GM19239 (cell line): ENCODE results near the gene ITGB8.
"Not testable (repeated sequence)": the region's sequence is repeated elsewhere in the genome, so short reads cannot be mapped to it uniquely, and the experiment has no call there.

ENCODE experiments used
- DNase-seq: peaks from one replicate; pipeline ENCODE4 v3.0.0; 2011; ENCODE audit warnings: low spot score; ENCODE audit not compliant: insufficient read length
- FAIRE-seq: peaks from 2 replicates; lab custom pipeline; 2011; peaks lifted over from hg19 to GRCh38; lab: Jason Lieb, UNC

ITGB8 gene

DNA sequence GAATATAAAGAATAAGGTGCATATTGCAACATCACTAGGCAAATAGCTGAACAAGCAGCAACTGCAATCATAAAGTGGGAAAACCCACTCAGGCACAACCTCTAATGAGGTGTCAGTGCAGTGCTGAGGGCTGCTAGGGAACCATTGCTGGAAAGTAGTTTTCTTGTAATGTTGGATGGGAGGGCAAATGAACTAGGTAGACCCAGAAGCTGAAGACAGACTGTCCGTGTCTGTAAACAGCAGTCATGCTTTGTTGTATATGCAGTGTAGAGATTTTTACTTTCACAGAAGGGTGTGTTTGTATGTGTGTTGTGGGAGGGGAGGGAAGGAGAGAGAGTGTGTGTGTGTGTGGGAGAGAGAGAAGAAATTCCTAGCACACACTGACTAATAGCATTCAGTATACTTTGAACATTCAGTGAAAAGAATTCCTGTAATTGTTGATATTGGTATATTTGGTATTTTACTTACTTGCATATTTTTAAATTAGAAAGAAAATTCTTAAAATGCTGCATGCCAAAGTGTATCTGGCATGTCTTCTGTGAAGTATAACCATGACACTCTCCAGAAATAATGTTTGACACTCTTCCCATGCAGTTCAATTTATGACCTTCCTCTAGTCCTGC, 28.8 kb downstream of the ITGB8 start:
- FAIRE-seq, result no peak

DNA sequence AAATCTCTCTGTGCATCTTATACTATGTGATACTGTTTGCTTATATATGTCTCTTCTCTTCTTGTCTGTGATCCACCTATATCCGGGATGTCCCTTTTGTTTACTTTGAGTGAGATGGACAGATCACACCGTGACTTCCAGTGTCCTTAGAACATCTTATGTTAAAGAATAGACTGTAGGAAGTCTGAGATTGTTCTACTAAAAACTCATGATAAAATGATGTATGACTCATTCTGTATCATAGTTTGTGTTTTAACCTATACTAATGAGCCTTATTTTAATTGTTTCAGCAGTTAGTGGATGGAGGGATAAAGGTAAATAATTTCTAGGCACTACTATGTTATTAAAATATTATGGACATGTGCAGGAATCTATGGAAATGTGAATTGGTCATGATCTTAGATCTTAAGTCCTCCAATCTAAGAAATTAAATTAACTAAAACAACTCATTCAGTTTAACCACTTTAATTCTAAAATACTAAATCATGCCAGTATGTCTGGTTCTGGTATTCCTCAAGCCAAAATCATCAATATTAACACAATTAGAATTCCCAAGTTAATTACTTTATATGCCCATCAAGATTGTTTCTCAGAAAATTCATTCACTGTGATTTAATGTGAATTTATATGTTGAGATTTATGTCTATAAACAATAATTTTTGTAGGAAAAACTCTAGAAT, 32.0 kb downstream of the ITGB8 start:
- DNase-seq, result no peak
- FAIRE-seq, result peak; percentile 37

More for the DNA sequence above, 28.8 kb downstream of the ITGB8 start:
- DNase-seq, result no peak

DNA sequence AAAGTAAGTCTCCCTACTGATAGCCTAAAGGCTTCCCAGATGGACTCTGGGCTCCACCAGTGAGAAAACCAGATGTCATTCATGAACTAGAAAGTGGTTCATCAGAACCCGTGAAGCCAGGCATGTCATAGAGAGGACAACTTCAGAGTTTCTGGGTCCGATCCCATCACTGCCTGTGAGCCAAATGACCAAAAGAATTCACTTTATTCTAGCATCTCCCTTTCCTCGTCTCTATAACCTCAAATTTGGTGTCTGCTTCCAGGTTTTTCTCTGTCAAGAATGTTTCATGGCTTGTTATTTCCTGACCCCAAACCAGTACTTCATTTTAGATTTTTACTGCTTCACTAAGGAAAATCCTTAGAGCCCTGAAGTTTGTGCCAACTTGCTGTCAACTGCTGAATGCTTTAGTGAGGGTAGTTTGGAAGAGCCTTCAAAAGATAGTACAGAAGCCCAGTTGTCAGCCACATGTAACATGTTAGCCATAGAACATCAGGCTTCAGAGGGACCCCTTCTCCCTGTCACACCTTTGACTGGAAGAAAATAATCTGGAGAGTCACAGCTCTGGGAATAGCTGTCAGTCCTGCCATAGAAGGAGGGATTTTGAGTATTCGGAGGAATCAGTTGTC, 34.0 kb downstream of the ITGB8 start:
- no peak for FAIRE-seq

DNA sequence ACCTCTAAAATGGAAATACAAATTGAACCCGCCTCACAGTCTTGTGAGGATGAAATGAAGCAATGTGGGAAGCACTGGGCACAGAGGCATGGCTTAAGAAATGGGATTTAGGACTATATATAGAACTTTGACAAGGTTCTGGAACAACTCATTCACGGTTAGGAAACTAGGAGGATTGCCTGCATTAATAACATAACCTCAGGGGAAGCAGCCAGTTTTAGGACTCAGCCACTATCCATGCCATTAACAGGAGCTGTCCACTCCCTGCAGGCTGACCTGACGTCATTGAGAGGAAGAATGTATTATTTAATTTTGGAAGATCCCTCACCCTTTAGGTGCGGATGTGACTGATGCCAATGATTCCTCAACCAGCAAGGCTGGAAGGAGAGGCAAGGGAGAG, 34.8 kb downstream of the ITGB8 start:
- DNase-seq (no peak), FAIRE-seq (no peak)

More for the DNA sequence above, 34.0 kb downstream of the ITGB8 start:
- DNase-seq, result no peak

DNA sequence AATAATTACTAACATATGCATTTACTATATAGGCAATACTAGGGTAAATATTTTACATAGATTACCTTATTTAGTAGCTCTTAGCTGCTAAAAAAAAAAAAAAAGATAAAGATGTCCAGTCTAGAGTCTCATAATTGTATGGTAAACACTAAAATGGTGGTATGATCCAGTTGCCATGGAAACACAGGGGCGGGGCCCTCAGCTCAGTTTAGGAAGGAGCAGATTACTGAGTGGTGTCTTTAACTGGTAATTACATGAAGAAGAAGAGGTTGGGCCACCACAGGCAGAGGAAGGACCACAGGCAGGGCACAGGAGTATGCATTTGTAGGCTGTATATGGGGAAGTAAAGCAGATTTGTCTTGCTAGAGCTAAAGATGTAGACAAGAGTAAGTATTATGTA, 43.7 kb downstream of the ITGB8 start:
- DNase-seq (no peak), FAIRE-seq (no peak)

DNA sequence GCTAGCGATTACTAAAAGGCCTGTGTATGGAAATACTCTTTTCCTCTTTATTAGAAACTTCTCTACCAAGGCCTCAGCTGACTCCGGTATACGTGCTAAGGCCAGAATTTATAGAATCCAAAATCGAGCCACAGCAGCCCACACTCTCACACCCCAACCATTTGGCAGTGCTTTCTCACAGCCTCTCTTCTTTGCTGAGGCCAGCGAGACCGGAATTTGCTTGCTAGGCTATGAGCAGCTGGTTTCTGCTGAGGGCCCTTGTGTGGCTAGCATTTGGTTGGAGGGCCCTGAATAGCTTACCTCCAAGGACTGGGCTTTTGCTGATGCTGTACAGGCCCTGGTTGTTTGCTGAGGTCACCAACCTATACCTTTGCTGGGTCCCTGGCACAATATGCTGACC, 46.1 kb downstream of the ITGB8 start:
- no peak for FAIRE-seq
- DNase-seq, result no peak

DNA sequence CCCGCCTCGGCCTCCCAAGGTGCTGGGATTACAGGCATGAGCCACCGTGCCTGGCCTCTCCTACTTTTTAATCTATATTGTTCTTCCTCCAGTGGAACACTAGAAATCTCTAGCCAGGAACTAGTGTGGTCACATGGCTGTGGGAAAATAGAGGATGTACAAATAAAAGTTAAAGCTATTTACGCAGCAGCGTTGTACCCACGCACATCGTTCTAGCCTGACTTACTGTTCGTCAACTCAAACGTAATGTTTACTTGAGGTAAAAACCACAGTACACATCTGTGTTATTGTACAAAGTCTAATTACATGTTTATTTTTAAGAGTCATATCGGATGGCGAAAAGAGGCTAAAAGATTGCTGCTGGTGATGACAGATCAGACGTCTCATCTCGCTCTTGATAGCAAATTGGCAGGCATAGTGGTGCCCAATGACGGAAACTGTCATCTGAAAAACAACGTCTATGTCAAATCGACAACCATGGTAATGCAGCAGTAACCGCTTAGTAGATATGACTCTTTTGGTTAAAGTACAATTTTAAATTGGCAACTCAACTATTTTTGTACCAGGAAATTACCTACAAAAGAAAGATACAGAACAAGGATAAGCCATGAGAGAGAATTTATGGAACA, 50.8 kb downstream of the ITGB8 start:
- DNase-seq (no peak), FAIRE-seq (no peak)

DNA sequence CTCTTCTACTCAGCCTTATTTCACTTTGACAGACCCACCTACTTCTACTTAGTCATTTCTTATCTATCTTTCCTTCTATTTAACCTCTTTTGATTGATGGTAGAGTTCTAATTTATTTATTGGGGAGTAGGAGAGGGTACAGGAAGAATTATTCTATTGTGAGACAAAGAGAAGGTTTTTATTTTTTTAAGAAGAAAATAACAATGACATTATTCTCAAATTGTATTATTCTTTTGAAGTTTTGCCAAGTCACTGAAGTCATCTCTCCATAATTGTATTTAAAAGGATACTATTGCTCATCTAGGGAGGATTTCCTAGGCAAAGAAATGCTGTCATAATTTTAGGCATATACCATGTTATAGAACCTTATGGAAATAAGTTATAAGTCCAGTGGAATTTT, 52.7 kb downstream of the ITGB8 start:
- no peak for FAIRE-seq

DNA sequence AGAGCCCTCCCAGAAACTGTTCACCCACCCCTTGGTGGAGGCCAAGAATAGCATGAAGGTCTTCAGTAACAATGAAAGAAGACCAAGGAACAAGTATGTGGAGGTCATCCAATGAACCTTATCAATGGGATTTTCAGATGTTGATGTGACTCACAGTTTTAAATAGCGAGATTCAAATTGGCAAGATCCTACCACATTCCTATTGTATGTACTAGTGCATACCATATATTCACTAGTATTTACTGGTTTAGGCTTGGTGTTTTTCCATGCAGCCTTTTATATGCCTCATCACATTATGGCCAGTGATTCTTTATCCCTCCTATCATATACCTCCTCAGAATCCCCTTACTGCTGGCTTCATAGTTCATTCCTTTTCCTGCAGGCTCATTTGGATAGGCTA, 54.4 kb downstream of the ITGB8 start:
- DNase-seq, result no peak
- peak; percentile 56 for FAIRE-seq

More for the DNA sequence above, 52.7 kb downstream of the ITGB8 start:
- no peak for DNase-seq

DNA sequence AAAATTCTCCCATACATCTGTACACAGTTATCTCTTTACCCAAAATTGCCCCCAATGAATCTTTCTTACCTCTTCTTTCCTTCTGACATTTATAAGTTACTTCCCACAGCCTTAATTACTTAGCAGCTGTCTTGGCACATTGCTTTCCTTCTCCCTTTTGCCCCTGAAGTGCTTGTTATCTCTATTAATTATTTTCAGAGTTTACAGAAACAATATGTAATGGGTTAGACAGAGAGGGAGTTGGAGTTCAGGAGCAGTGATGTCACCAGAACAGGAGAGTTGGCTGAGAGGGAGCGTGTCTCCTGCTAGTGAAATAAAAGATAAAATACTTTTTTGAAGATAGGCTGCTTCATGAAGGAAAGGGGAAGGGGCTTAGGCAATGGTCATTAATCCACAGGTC, 57.4 kb downstream of the ITGB8 start:
- DNase-seq (no peak), FAIRE-seq (no peak)

DNA sequence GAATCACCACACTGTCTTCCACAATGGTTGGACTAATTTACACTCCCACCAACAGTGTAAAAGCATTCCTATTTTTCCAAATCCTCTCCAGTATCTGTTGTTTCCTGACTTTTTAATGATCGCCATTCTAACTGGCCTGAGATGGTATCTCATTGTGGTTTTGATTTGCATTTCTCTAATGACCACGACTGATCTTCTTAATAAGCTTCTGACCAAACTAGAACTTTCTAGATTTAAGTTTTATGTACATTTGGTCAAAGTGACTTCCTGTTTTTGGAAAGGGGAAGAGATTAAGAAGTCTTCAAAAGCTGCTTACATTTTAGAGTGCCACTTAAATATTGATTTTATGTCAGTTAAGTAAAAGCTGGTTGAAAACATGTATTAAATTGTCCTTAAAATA, 58.5 kb downstream of the ITGB8 start:
- FAIRE-seq, result peak; percentile 44
- DNase-seq, result not testable (repeated sequence)

DNA sequence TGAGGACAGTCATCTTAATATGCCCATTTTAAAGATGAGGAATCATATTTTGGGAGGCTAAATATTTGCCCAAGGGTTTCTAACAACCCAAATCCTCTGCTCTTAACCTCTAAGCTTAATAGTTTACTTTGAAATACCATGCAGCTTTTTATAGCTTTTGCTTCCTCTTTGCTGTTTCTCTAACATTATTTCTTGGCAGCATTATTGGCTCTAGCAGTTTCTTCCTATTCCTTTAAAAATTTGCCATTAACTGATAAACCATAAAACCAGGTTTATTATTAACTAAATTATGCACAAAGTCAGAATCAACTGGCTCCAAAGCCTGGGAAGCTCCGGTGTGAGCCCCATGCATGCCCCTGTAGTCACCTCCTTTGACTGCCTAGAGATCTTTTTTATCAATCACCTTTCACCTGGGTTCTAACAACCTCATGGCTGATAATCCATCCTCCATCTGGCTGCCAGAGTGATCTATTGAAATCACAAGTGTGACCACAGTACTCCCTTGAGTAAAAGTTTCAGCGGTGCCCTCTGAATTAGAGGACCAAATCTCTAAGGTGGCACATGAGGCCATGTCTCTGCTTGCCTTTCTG, 62.4 kb downstream of the ITGB8 start:
- peak; percentile 82 for FAIRE-seq
- DNase-seq, result no peak

DNA sequence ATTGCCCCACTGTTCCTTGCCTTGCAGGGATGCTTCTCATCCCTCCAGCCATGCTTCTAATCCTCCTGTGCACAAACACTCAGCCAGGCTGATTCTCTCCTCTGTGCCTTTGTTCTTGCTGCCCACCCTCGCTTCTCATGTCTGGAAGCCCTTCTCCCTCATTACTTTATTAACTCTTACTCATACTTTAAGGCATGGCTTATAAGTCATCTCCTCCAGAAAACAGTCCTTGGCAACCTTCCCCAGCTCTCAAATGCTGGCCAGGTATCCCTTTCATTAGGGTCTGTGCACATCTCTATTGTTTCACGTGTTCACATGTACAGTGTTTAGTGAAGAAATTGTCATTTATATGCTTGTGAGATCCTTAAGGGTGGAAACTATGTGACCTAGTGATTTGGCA, 62.9 kb downstream of the ITGB8 start:
- DNase-seq (no peak), FAIRE-seq (no peak)

DNA sequence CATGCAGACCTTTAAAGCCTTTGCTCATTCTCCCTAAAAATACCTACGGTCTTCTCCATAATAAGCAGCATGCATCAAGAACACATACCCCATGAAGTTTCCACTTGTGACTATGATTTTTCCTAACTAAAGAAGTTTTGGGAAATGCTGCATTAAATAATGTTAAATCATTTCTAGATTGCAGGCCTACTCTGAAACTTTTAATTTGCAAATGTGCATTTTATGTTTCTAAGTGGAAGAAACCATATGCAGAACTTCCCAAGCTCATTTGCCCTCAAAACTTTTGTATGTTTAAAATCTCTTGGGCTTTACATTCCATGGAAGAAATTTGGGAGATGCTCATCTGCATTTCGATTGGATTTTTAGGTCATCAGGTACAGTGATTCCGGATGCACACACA, 63.6 kb downstream of the ITGB8 start:
- FAIRE-seq (peak; percentile 40), DNase-seq (no peak)

DNA sequence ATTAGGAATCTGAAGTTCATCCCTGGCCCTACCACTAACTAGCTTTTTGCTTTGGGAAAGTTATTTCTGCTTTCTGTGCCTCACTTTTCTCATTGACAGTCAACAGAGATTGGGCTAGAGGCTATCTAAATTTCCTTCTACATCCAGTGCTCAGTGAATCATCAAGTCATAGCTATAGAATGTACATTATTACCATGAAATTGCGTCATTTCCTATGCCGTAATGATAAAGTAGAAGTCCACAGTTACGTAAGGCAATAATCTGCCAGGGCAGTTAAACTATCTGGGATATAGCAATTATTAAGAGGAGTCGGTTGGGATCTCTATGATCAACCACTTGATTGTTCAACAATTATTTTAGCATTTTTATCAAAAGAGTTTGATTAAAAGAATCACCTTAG, 64.4 kb downstream of the ITGB8 start:
- FAIRE-seq, result no peak
- DNase-seq, result no peak

DNA sequence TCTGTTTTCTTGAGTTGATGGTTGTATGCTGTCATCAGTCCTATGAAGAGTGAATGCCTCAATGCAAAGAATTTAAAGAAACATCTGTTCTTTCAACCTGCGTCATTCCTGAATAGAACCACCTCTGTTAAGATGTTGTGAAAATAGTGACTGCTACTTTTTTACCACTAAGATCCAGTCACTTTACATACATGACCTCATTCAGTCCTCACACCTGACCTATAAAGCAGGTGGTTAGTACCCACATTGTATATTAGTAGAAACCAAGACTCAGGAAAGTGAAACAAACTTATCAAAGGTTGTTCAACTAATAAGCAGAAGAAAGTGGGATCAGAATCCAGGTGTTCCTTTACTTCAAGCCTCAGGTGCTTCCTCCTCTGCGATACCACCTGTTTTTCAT, 64.8 kb downstream of the ITGB8 start:
- DNase-seq (no peak), FAIRE-seq (peak; percentile 65)

DNA sequence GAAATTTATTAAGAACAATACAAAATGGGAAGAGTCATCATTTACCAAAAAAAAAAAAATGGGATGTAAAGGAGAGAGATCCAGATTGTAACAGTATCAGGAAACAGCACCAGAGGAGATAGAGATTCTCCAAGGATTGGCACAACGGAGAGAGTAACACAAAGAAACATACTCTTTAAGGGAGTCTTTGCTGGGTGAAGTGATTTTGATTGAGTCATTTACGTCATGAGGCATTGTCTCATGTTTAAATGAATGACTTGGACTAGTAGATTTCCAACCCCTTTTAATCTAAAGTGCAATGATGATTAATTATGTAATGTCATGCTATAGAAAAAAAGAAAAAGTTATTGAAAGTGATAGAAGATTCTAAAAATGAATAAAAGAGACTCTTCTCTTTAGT, 68.8 kb downstream of the ITGB8 start:
- FAIRE-seq (no peak), DNase-seq (no peak)

DNA sequence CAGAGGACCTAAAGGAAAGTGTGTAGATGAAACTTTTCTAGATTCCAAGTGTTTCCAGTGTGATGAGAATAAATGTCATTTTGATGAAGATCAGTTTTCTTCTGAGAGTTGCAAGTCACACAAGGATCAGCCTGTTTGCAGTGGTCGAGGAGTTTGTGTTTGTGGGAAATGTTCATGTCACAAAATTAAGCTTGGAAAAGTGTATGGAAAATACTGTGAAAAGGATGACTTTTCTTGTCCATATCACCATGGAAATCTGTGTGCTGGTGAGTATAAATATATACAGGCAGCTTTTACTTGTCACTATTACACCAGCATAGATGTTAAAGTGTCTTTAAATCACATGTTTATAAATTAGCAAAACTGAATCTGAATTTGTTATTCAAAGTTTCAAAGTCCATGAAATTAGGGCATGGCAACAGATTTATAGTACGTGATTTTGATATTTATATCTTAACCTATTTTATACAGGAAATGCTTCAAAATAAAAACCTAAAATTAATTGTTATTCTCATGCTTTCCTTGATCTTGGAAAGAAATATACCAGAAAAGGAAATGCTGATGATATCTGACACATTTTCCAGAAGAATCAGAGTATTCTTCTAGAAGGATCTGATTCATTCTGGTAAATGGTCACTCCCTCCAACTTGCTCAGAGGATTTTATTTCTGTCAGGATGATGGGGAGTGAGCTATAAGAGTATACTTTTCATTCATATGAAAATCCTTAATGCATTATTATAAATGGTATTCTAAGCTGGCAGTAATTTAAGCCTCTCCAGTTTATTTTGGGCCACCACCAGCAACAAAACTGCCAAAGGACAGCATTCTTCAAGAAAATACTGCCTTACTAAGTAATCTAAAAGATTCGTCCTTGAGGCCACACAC, 71.4 kb downstream of the ITGB8 start:
- FAIRE-seq, result no peak
- no peak for DNase-seq

DNA sequence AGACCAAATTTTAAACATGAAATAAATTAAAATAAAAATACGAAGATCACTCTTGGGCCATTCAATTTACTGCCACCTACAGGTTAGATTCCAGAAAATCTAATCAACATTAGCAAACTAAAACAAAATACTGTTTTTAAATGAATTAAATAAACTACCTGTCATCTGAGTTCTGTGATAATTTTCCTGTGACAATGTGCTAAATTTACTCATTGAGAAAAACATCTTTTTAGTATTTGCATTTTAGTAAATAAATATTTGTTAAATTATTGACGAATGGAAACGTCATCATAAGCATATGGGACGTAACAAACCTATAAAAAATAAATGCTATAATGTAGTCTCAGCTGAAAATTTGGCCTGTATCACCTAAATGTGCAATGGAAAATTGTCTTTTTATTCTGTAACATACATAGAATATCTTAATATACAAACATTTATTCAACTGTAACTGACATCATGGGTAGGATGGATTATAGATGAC, 72.1 kb downstream of the ITGB8 start:
- FAIRE-seq (no peak), DNase-seq (no peak)

DNA sequence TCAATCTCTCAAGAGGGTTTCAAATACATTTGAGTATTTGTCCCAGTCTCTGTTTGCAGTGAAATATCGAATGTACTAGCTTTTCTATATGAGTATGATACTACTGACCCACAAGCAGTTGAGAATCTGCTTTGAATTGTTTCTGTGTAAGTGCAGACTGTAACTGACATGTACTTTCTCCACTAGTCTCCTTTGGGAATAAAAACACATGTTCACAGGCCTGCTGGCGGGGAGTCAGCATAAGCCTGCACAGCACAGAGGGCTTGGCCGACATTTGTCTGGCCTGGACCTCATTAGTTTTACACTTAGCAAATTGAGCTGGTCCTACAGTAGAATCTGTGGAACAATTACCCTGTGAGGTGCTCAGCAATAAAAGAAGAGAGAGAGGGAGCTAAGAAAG, 72.6 kb downstream of the ITGB8 start:
- FAIRE-seq (no peak), DNase-seq (no peak)
